ENCODE results near the gene CPED1. TPM values are rescaled to one million over a fixed set of nuclear protein-coding genes. Genes with fewer than 3 reads are reported as not detected.
"Not testable (repeated sequence)": the region's sequence is repeated elsewhere in the genome, so short reads cannot be mapped to it uniquely, and the experiment has no call there.

Gene CPED1
- total RNA-seq, 6 donors from 2014 or later = 12.9 to 31.6 (median 18.1) TPM

- ATAC-seq (ENCODE audit: low FRiP score in 2 of 2) = no peak
- H3K27me3 ChIP-seq = no peaks in the 10 kb centered on the region
- TF ChIP-seq POLR2AphosphoS5 (IDR thresholded peaks at IDR 0.05) (no peak), EP300 (IDR thresholded peaks at IDR 0.05) (no peak), POLR2A (IDR thresholded peaks at IDR 0.05) (no peak)
- no peak overlapping the region for H3K4me3 ChIP-seq
- H3K27ac ChIP-seq = no peak overlapping the region
- peaks cover 3 to 8% (median 6%) of the 10 kb centered on the region in 4 donors for H3K4me1 ChIP-seq
- H3K9me3 ChIP-seq = no peaks in the 10 kb centered on the region
- H3K36me3 ChIP-seq = no peaks in the 10 kb centered on the region
- 79 to 81% methylated on average over 1 of the region's 1 CpG for WGBS, 2 donors
- DNase-seq = no peak
These were observed 40.8 kb downstream of the CPED1 start for GRCh38 chr7:121029302-121029701.

GRCh38 chr7:121030308-121030707 is 41.8 kb downstream of the CPED1 start:
- DNase-seq (no peak), ATAC-seq (ENCODE audit: low FRiP score in 2 of 2) (no peak)
- no peak overlapping the region for H3K4me3 ChIP-seq
- H3K27me3 ChIP-seq = no peaks in the 10 kb centered on the region
- WGBS, 2 donors = 91 to 93% methylated on average over 5 of the region's 5 CpGs
- TF ChIP-seq EP300 (IDR thresholded peaks at IDR 0.05) (no peak), POLR2AphosphoS5 (IDR thresholded peaks at IDR 0.05) (no peak)
- peaks cover 0 to 6% (median 3%) of the 10 kb centered on the region in 4 donors for H3K4me1 ChIP-seq
- H3K36me3 ChIP-seq = no peaks in the 10 kb centered on the region
- H3K9me3 ChIP-seq = no peaks in the 10 kb centered on the region
- no peak overlapping the region for H3K27ac ChIP-seq

GRCh38 chr7:121032645-121033460 is 44.3 kb downstream of the CPED1 start:
- DNase-seq (no peak), ATAC-seq (ENCODE audit: low FRiP score in 2 of 2) (no peak)
- Histone ChIP-seq H3K27me3 (no peaks in the 10 kb centered on the region), H3K4me3 (no peak overlapping the region), H3K4me1 (peaks cover 0 to 6% (median 3%) of the 10 kb centered on the region in 4 donors), H3K27ac (no peak overlapping the region), H3K9me3 (no peaks in the 10 kb centered on the region), H3K36me3 (no peaks in the 10 kb centered on the region)
- WGBS, 2 donors = 46 to 49% methylated on average over 7 of the region's 7 CpGs
- TF ChIP-seq POLR2AphosphoS5 (IDR thresholded peaks at IDR 0.05) = no peak
- TF ChIP-seq POLR2A (IDR thresholded peaks at IDR 0.05) = no peak
- no peak for TF ChIP-seq EP300 (IDR thresholded peaks at IDR 0.05)
- TF ChIP-seq CTCF (IDR thresholded peaks at IDR 0.05) = no peak

GRCh38 chr7:121034929-121035328 is 46.4 kb downstream of the CPED1 start:
- peaks cover 0 to 6% (median 3%) of the 10 kb centered on the region in 4 donors for H3K4me1 ChIP-seq
- no peaks in the 10 kb centered on the region for H3K27me3 ChIP-seq
- H3K9me3 ChIP-seq = no peaks in the 10 kb centered on the region
- ATAC-seq (ENCODE audit: low FRiP score in 2 of 2) (no peak), DNase-seq (no peak)
- H3K36me3 ChIP-seq = no peaks in the 10 kb centered on the region
- H3K4me3 ChIP-seq = no peak overlapping the region
- TF ChIP-seq POLR2A (IDR thresholded peaks at IDR 0.05) (no peak), CTCF (IDR thresholded peaks at IDR 0.05) (no peak), EP300 (IDR thresholded peaks at IDR 0.05) (no peak), POLR2AphosphoS5 (IDR thresholded peaks at IDR 0.05) (no peak)
- H3K27ac ChIP-seq = no peak overlapping the region

- DNase-seq; ATAC-seq (ENCODE audit: low FRiP score in 2 of 2); H3K9me3 ChIP-seq; H3K4me3 ChIP-seq; H3K27me3 ChIP-seq; H3K27ac ChIP-seq; H3K4me1 ChIP-seq; H3K36me3 ChIP-seq: not testable (repeated sequence)
These were observed 48.3 kb downstream of the CPED1 start for GRCh38 chr7:121036776-121037175.

- not testable (repeated sequence) for ATAC-seq (ENCODE audit: low FRiP score in 2 of 2); DNase-seq; H3K36me3 ChIP-seq; H3K27me3 ChIP-seq; H3K4me3 ChIP-seq; H3K9me3 ChIP-seq; H3K27ac ChIP-seq
- peaks cover 4 to 13% (median 7%) of the 10 kb centered on the region in 4 donors for H3K4me1 ChIP-seq
- WGBS, 2 donors = 86 to 91% methylated on average over 2 of the region's 2 CpGs
These were observed 48.8 kb downstream of the CPED1 start for GRCh38 chr7:121037329-121037728.

All from upper lobe of left lung (tissue), 6 donors.